SK-N-SH treated with all-trans-retinoic acid at 6 μM for 48 hours (cell line): Measurements from ENCODE around the gene CARS1.

Source experiments
- ATAC-seq: fragments of 200-7000 bp; cut with Tn5 transposase; 3 replicates; pipeline ENCODE4 v1.9.1; 2020; ENCODE audit warnings: mild to moderate bottlenecking, moderate library complexity
- ARNTL ChIP-seq: fragments of 450-650 bp; formaldehyde crosslinking; IDR thresholded peaks from 2 replicates; pipeline ENCODE4 v1.5.0; 2020; ENCODE audit warnings: low read depth, mild to moderate bottlenecking, moderate library complexity, borderline replicate concordance
- BACH2 ChIP-seq: fragments of 250-450 bp; sonication (Bioruptor Pico); IDR thresholded peaks from 2 replicates; pipeline ENCODE4 v1.9.0; 2021; ENCODE audit warnings: mild to moderate bottlenecking, borderline replicate concordance
- CREB5 ChIP-seq: fragments of 250-450 bp; sonication (Bioruptor Pico); IDR thresholded peaks from 2 replicates; pipeline ENCODE4 v1.5.1; 2020; ENCODE audit warnings: low read depth, mild to moderate bottlenecking, moderate library complexity
- CSRNP3 ChIP-seq: fragments of 250-450 bp; sonication (Bioruptor Pico); IDR thresholded peaks from 2 replicates; pipeline ENCODE4 v1.5.1; 2021; ENCODE audit warnings: mild to moderate bottlenecking, moderate library complexity
- ESRRG ChIP-seq: fragments of 250-450 bp; sonication (Bioruptor Pico); IDR thresholded peaks from 2 replicates; pipeline ENCODE4 v1.6.1; 2021; ENCODE audit warnings: mild to moderate bottlenecking
- GLIS3 ChIP-seq: fragments of 250-450 bp; sonication (Bioruptor Pico); IDR thresholded peaks from 2 replicates; pipeline ENCODE4 v1.5.0; 2020; ENCODE audit warnings: mild to moderate bottlenecking, moderate library complexity
- ISL1 ChIP-seq: fragments of 250-450 bp; sonication (Bioruptor Pico); IDR thresholded peaks from 2 replicates; pipeline ENCODE4 v2.1.2; 2022; ENCODE audit warnings: mild to moderate bottlenecking, moderate library complexity
- OSR1 ChIP-seq: fragments of 250-450 bp; sonication (Bioruptor Pico); IDR thresholded peaks from 2 replicates; pipeline ENCODE4 v1.8.0; 2022; ENCODE audit warnings: moderate library complexity, mild to moderate bottlenecking, inconsistent platforms
- PATZ1 ChIP-seq: fragments of 250-450 bp; sonication (Bioruptor Pico); IDR thresholded peaks from 2 replicates; pipeline ENCODE4 v1.8.0; 2020; ENCODE audit warnings: mild to moderate bottlenecking, moderate library complexity, borderline replicate concordance
- POU6F1 ChIP-seq: fragments of 250-450 bp; sonication (Bioruptor Pico); IDR thresholded peaks from 2 replicates; pipeline ENCODE4 v1.8.0; 2021; ENCODE audit warnings: low read depth, mild to moderate bottlenecking, moderate library complexity, borderline replicate concordance
- PPARA ChIP-seq: fragments of 250-450 bp; sonication (Bioruptor Pico); IDR thresholded peaks from 2 replicates; pipeline ENCODE4 v1.5.0; 2020; ENCODE audit warnings: mild to moderate bottlenecking, borderline replicate concordance
- RARB ChIP-seq: fragments of 250-450 bp; sonication (Bioruptor Pico); IDR thresholded peaks from 2 replicates; pipeline ENCODE4 v1.8.0; 2021; ENCODE audit warnings: mild to moderate bottlenecking, moderate library complexity
- SNAI2 ChIP-seq: fragments of 250-450 bp; sonication (Bioruptor Pico); IDR thresholded peaks from 2 replicates; pipeline ENCODE4 v1.5.0; 2020; ENCODE audit warnings: mild to moderate bottlenecking, moderate library complexity
- TCF4 ChIP-seq: fragments of 250-450 bp; sonication (Bioruptor Pico); IDR thresholded peaks from 2 replicates; pipeline ENCODE4 v1.8.0; 2021; ENCODE audit warnings: mild to moderate bottlenecking, moderate library complexity, borderline replicate concordance
- TOX ChIP-seq: fragments of 250-450 bp; sonication (Bioruptor Pico); IDR thresholded peaks from 2 replicates; pipeline ENCODE4 v1.8.0; 2021; ENCODE audit warnings: mild to moderate bottlenecking, moderate library complexity, borderline replicate concordance
- TSHZ2 ChIP-seq: fragments of 250-450 bp; sonication (Bioruptor Pico); IDR thresholded peaks from 2 replicates; pipeline ENCODE4 v1.5.0; 2020; ENCODE audit warnings: mild to moderate bottlenecking, moderate library complexity
- ZC3H10 ChIP-seq: fragments of 250-450 bp; sonication (Bioruptor Pico); IDR thresholded peaks from 2 replicates; pipeline ENCODE4 v1.5.1; 2021; ENCODE audit warnings: mild to moderate bottlenecking, moderate library complexity
- ZFP3 ChIP-seq: fragments of 250-450 bp; sonication (Bioruptor Pico); IDR thresholded peaks from 2 replicates; pipeline ENCODE4 v1.5.0; 2020; ENCODE audit warnings: mild to moderate bottlenecking, moderate library complexity
- ZFP30 ChIP-seq: fragments of 450-650 bp; formaldehyde crosslinking; IDR thresholded peaks from 2 replicates; pipeline ENCODE4 v1.5.0; 2022; ENCODE audit warnings: mild to moderate bottlenecking, moderate library complexity
- ZNF565 ChIP-seq: fragments of 450-650 bp; formaldehyde crosslinking; conservative IDR thresholded peaks from 2 replicates; pipeline ENCODE4 v1.5.0; 2020; ENCODE audit warnings: low read depth, mild to moderate bottlenecking, moderate library complexity
- ZNF70 ChIP-seq: fragments of 450-650 bp; formaldehyde crosslinking; IDR thresholded peaks from 2 replicates; pipeline ENCODE4 v1.5.0; 2020; ENCODE audit warnings: mild to moderate bottlenecking, moderate library complexity
- ZNF8 ChIP-seq: fragments of 450-650 bp; formaldehyde crosslinking; IDR thresholded peaks from 2 replicates; pipeline ENCODE4 v1.5.0; 2020; ENCODE audit warnings: mild to moderate bottlenecking, moderate library complexity

Gene CARS1

GRCh38 chr11:2963761-2964160, 93.5 kb downstream of the CARS1 start:
- no peak for ATAC-seq
- TF ChIP-seq PPARA (no peak), ZNF565 (no peak), CSRNP3 (no peak), ZNF70 (no peak), ZC3H10 (no peak), ZNF8 (CRISPR knock-in tag) (no peak), OSR1 (CRISPR knock-in tag) (no peak), ESRRG (CRISPR knock-in tag) (no peak), GLIS3 (CRISPR knock-in tag) (no peak), TCF4 (CRISPR knock-in tag) (no peak), CREB5 (no peak), PATZ1 (no peak), ISL1 (CRISPR knock-in tag) (no peak), TOX (CRISPR knock-in tag) (no peak), POU6F1 (CRISPR knock-in tag) (no peak), TSHZ2 (CRISPR knock-in tag) (no peak), ARNTL (no peak), BACH2 (CRISPR knock-in tag) (no peak), ZFP3 (no peak)
- TF ChIP-seq, all 23 proteins: peak for 0

GRCh38 chr11:2963112-2963754, 94.0 kb downstream of the CARS1 start:
- ATAC-seq: no peak
- TF ChIP-seq PATZ1: no peak
- TF ChIP-seq ZC3H10: no peak
- no peak for TF ChIP-seq CSRNP3
- no peak for TF ChIP-seq ISL1 (CRISPR knock-in tag)
- no peak for TF ChIP-seq TSHZ2 (CRISPR knock-in tag)
- no peak for TF ChIP-seq ESRRG (CRISPR knock-in tag)
- TF ChIP-seq BACH2 (CRISPR knock-in tag): no peak
- no peak for TF ChIP-seq ZFP30 (CRISPR knock-in tag)
- no peak for TF ChIP-seq PPARA
- no peak for TF ChIP-seq ZNF8 (CRISPR knock-in tag)
- no peak for TF ChIP-seq RARB (CRISPR knock-in tag)
- TF ChIP-seq SNAI2 (CRISPR knock-in tag): no peak
- TF ChIP-seq ZNF70: no peak
- no peak for TF ChIP-seq TCF4 (CRISPR knock-in tag)
- TF ChIP-seq ARNTL: no peak
- no peak for TF ChIP-seq OSR1 (CRISPR knock-in tag)
